CD8-positive, alpha-beta memory T cell (primary cell): ENCODE measurements around the gene MFAP3L. TPM values are rescaled to one million over a fixed set of nuclear protein-coding genes. Genes with fewer than 3 reads are reported as not detected.

Experiments used
- CTCF ChIA-PET: fragments of 350-600 bp; sonication (Branson Sonifier 250); formaldehyde crosslinking; loops from one replicate; lab custom pipeline; 2021; ENCODE audit warnings: antibody characterized with exemption; lab: Charles Lee
- POLR2A ChIA-PET: fragments of 350-600 bp; sonication (Branson Sonifier 250); formaldehyde crosslinking; loops from one replicate; lab custom pipeline; 2021; ENCODE audit warnings: antibody characterized with exemption; lab: Charles Lee
- DNase-seq, 5 donors: peaks; one replicate each; pipeline versions ENCODE4 v3.0.0 to v3.0.0-alpha.2; 2020 to 2022; ENCODE audit warnings: mixed read lengths in 1 of 5
- H3K27ac ChIP-seq: one replicate; pipeline ENCODE4 v1.7.0; 2013; ENCODE audit warnings: low read depth, mild to moderate bottlenecking, low read length, moderate library complexity
- H3K27me3 ChIP-seq: 2 replicates; pipeline ENCODE4 v1.7.0; 2013; ENCODE audit warnings: low read length, mild to moderate bottlenecking; ENCODE audit not compliant: insufficient read depth, poor library complexity, severe bottlenecking
- H3K36me3 ChIP-seq: 2 replicates; pipeline ENCODE4 v1.7.0; 2013; ENCODE audit warnings: mild to moderate bottlenecking, low read length, moderate library complexity; ENCODE audit not compliant: insufficient read depth
- H3K4me1 ChIP-seq: 2 replicates; pipeline ENCODE4 v1.7.0; 2013; ENCODE audit warnings: mild to moderate bottlenecking, low read length, moderate library complexity; ENCODE audit not compliant: insufficient read depth
- H3K4me3 ChIP-seq: 2 replicates; pipeline ENCODE4 v1.7.0; 2013; ENCODE audit warnings: mild to moderate bottlenecking, low read length
- H3K9me3 ChIP-seq: 2 replicates; pipeline ENCODE4 v1.7.0; 2013; ENCODE audit warnings: mild to moderate bottlenecking, low read length
- H3K27ac Mint-ChIP-seq, 8 donors: one replicate each; pipeline ENCODE4 v1.8.0; 2020 to 2021; ENCODE audit warnings: mixed read lengths in 8 of 8, mild to moderate bottlenecking in 6 of 8, inconsistent platforms in 3 of 8, moderate library complexity in 3 of 8
- H3K27me3 Mint-ChIP-seq, 2 donors: one replicate each; pipeline ENCODE4 v1.8.0; 2020 to 2021; ENCODE audit warnings: mixed read lengths in 2 of 2, mild to moderate bottlenecking in 1 of 2, moderate library complexity in 1 of 2
- H3K36me3 Mint-ChIP-seq, 3 donors: one replicate each; pipeline ENCODE4 v1.8.0; 2020 to 2021; ENCODE audit warnings: mixed read lengths in 3 of 3, inconsistent platforms in 1 of 3, mild to moderate bottlenecking in 1 of 3
- H3K4me1 Mint-ChIP-seq, 3 donors: one replicate each; pipeline ENCODE4 v1.8.0; 2020 to 2021; ENCODE audit warnings: mixed read lengths in 3 of 3, inconsistent platforms in 1 of 3, mild to moderate bottlenecking in 1 of 3
- H3K4me3 Mint-ChIP-seq, 7 donors: one replicate each; pipeline ENCODE4 v1.8.0; 2020 to 2021; ENCODE audit warnings: mixed read lengths in 7 of 7, mild to moderate bottlenecking in 6 of 7, moderate library complexity in 4 of 7, inconsistent platforms in 2 of 7
- H3K9me3 Mint-ChIP-seq, 5 donors: one replicate each; pipeline ENCODE4 v1.8.0; 2020 to 2022; ENCODE audit warnings: mixed read lengths in 5 of 5, mild to moderate bottlenecking in 3 of 5, moderate library complexity in 2 of 5, inconsistent platforms in 1 of 5
- polyA plus RNA-seq: library from polyadenylated mRNA; unstranded; fragments of 300-500 nt; fragmentation: Illumina TruSeq; gene quantifications from one replicate; pipeline ENCODE4 v1.2.3, GENCODE V29; 2021
- total RNA-seq, 2 experiments: library from RNA; stranded (reverse); gene quantifications; one replicate each; pipeline ENCODE4 v1.2.3, GENCODE V29; 2021

Gene MFAP3L
- total and polyA plus RNA-seq, 3 experiments from 2014 or later, result 0.10 to 3.3 (median 3.0) TPM

DNA sequence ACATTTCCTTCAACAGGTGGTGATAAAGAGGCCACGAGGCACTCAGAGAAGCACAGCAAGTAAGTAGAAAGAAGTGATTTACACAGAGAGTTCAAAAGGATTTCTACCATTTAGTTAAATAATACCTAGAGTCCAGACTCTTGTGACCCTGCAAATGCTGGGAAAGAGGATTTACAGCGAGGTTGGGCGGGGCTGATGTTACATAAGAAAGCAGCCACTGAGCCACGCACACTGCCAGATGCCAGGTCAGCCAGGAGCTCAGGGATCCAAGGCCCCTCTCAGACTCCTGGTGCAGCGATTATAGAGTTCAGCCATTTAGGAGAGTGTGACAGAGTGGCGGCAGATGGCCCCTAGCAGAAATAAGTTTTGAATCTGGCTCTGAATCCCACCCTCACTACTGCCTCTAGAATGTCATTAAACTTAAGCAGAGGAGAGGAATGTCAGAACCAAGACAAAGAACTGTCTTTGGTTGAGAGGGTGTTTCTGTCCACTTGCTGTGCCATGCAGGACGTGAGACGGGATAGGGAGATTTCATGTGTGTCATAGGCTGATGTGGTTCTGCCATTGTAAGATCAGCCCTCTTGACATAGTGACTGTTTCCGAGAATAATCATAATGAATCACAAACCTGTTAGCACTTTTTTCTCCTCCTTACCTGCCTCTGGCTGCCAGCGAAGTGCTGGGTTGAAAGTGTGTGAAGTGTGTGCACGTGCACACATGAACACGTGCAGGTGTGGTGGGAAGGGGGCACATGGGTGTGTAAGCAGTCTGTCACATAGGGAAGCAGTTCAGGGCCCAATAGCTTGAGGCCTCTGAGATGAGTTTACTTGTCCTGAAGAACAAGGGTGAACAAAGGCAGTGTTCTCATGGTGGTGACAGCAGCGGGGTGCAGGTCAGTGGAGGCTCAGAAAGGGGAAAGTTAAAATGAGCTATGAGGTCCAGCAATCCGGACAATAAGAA is 50.1 kb downstream of the MFAP3L start:
- DNase-seq, result no peak
- Mint-ChIP-seq H3K9me3 (no peaks in the 10 kb centered on the region), H3K27me3 (peaks cover 17 to 51% of the 10 kb centered on the region in 2 donors), H3K36me3 (peaks cover 0 to 2% (median 0%) of the 10 kb centered on the region in 3 donors), H3K4me1 (no peaks in the 10 kb centered on the region), H3K27ac (no peak overlapping the region), H3K4me3 (no peak overlapping the region)
- Histone ChIP-seq H3K4me1 (no peaks in the 10 kb centered on the region), H3K9me3 (no peaks in the 10 kb centered on the region), H3K4me3 (no peak overlapping the region), H3K36me3 (no peaks in the 10 kb centered on the region), H3K27ac (no peak overlapping the region), H3K27me3 (no peaks in the 10 kb centered on the region)
- CTCF ChIA-PET, result no interaction called here
- POLR2A ChIA-PET, result no interaction called here

DNA sequence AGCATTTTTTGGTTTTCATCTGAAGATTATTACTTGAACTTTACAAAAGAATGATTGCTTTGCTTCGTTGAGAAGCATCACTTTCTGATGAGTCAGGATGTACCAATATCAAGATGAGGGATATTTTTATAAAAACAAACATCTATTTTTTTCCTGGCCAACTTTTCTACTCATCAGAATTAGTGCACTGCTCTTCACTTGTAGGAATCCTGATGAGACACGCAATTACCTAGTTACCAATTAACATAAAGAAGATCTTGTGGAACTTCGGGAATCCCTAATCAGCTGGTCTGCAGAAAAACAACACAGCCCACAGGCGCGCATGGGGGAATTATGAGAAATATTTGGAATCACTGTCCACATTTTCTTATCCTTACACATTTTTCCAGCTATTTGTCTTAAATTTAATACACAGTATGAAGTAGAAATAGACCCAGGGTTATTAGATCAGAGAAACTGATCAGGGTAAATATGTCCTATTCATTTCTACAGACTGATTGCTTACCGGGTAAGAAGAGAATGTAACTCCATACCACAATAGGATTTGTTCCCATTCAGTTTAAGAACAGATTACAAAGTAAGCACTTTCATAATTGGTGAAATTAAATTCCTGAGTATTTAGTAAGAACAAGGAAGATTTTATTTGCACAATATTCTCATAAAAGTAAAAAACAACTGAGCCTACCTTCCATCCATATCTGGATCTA is 50.9 kb downstream of the MFAP3L start:
- Histone ChIP-seq H3K27me3 (no peaks in the 10 kb centered on the region), H3K4me3 (no peak overlapping the region), H3K27ac (no peak overlapping the region), H3K9me3 (no peaks in the 10 kb centered on the region), H3K4me1 (no peaks in the 10 kb centered on the region), H3K36me3 (no peaks in the 10 kb centered on the region)
- Mint-ChIP-seq H3K4me1 (no peaks in the 10 kb centered on the region), H3K4me3 (no peak overlapping the region), H3K27me3 (peaks cover 14 to 47% of the 10 kb centered on the region in 2 donors), H3K27ac (no peak overlapping the region), H3K9me3 (no peaks in the 10 kb centered on the region), H3K36me3 (peaks cover 0 to 2% (median 0%) of the 10 kb centered on the region in 3 donors)
- ChIA-PET POLR2A (no interaction called here), CTCF (no interaction called here)
- no peak for DNase-seq

DNA sequence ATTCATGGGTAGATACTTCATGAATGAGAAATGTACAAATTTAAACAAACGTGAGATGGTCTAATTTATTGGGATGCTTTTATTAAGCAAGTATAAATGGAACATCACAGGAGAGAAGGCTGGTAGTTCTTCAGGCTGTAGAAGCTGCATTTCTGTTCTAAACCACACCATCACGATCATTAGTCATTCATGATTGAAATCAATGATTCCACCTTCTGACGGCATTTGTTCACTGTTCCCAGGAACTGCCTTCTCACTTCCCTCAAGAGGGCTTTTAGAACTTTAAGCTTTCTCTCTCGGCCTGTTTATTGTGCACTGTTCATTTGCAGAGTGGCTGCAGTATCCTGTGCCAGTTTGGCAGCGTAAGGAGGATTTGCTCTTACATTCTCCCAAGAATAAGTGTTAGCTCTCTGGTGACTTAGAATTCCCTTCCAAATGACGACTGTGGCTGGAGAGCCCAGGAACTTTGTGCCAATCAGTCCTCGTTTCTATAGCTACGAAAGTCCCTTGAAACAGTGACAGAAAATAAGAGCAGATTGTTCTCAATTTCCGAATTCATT is 54.7 kb downstream of the MFAP3L start:
- Mint-ChIP-seq H3K4me1 (no peaks in the 10 kb centered on the region), H3K9me3 (no peaks in the 10 kb centered on the region), H3K27me3 (peaks cover 14 to 27% of the 10 kb centered on the region in 2 donors), H3K27ac (no peak overlapping the region), H3K4me3 (no peak overlapping the region), H3K36me3 (peaks cover 0 to 2% (median 0%) of the 10 kb centered on the region in 3 donors)
- CTCF ChIA-PET, result no interaction called here
- Histone ChIP-seq H3K36me3 (no peaks in the 10 kb centered on the region), H3K4me1 (no peaks in the 10 kb centered on the region), H3K27me3 (no peaks in the 10 kb centered on the region), H3K4me3 (no peak overlapping the region), H3K9me3 (no peaks in the 10 kb centered on the region), H3K27ac (no peak overlapping the region)
- POLR2A ChIA-PET, result no interaction called here
- DNase-seq, result no peak

DNA sequence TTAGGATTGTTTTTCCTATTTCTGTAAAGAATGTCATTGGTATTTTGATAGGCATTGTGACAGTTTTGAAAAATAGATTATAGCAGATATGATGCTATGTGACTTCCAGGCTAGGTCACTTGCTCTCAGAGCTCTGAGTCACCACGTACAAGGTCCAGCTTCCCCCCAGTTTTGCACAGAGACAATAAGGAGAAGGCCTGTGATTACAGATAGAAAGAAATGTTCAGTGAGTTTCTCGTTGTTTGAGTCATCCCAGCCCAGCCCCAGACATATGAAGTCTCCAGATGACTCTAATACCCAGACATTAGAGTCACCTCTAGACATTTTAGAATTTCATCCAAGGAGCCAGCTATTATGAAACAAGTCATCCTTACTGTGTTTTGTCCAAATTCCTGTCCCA is 57.2 kb downstream of the MFAP3L start:
- no peaks in the 10 kb centered on the region for H3K36me3 Mint-ChIP-seq
- H3K9me3 Mint-ChIP-seq, result no peaks in the 10 kb centered on the region
- H3K27ac Mint-ChIP-seq, result no peak overlapping the region
- peaks cover 5 to 10% of the 10 kb centered on the region in 2 donors for H3K27me3 Mint-ChIP-seq
- H3K4me3 Mint-ChIP-seq, result no peak overlapping the region
- no peak for DNase-seq
- ChIA-PET CTCF (no interaction called here), POLR2A (no interaction called here)
- no peaks in the 10 kb centered on the region for H3K4me1 Mint-ChIP-seq
- Histone ChIP-seq H3K9me3 (no peaks in the 10 kb centered on the region), H3K27me3 (no peaks in the 10 kb centered on the region), H3K4me1 (no peaks in the 10 kb centered on the region), H3K36me3 (no peaks in the 10 kb centered on the region), H3K27ac (no peak overlapping the region), H3K4me3 (no peak overlapping the region)

DNA sequence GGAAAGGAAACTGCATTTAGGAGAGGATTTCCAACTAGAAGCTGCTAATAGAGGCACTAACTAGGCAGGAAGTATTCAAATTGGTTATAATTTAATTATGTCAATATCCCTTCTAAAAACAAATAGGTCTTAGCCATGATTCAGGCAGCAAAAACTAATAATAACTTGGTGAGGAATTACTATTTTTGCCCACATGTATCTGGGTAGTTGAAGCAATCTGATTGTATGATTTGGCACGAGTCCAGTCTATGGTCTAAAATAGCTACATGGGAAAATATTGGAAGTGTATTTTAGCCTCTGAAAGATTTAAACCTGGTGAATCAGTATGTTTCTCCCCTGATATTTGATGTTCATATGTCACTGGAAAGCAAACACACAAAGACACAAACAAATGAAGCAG is 62.2 kb downstream of the MFAP3L start:
- Mint-ChIP-seq H3K36me3 (no peaks in the 10 kb centered on the region), H3K4me1 (no peaks in the 10 kb centered on the region)
- CTCF ChIA-PET, result no interaction called here

DNA sequence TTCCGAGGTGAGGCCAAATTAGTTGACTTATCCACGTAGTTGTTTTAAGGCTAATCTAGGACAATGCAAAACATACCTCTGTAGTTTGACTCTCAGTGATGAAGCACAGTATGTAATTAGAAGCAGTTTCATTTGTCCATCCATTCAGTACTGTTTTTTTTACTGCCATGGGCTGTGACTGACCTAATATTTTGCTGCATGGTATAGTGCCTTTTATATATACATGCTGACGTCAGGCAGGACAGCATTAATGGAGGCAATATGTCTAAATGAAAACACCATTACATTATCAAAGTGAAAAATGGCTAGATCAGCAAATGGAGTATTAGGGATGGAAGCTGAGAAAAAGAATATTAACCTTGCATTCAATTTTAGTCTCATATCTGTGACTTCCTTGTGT is 66.9 kb downstream of the MFAP3L start:
- Mint-ChIP-seq H3K4me1 (no peaks in the 10 kb centered on the region), H3K9me3 (peaks cover 0 to 4% (median 3%) of the 10 kb centered on the region in 5 donors)
- CTCF ChIA-PET, result no interaction called here

More for the DNA sequence above, 62.2 kb downstream of the MFAP3L start:
- H3K4me3 Mint-ChIP-seq, result no peak overlapping the region
- Histone ChIP-seq H3K27ac (no peak overlapping the region), H3K9me3 (no peaks in the 10 kb centered on the region), H3K27me3 (no peaks in the 10 kb centered on the region), H3K4me1 (no peaks in the 10 kb centered on the region), H3K4me3 (no peak overlapping the region), H3K36me3 (no peaks in the 10 kb centered on the region)
- no peak overlapping the region for H3K27ac Mint-ChIP-seq
- POLR2A ChIA-PET, result no interaction called here
- no peak for DNase-seq
- H3K9me3 Mint-ChIP-seq, result peaks cover 0 to 4% (median 3%) of the 10 kb centered on the region in 5 donors
- H3K27me3 Mint-ChIP-seq, result peaks cover 2 to 8% of the 10 kb centered on the region in 2 donors

DNA sequence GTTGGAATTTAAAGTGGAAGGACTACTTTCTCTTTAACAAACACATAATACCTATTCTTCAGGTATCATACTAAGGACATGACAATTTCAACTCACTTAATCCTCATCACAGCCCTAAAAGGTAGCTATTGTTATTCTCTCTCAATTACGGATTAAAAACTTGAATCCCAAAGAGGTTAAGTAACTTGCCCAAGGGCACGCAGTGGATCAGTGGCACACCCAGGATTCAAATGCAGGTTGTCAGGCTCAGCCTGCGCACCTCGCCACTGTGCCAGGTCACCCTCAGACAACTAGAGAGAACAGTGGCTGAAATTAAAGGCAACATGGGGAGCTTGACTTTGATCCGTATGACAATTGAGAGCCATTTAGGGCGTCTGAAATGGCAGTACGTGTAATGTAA is 67.6 kb downstream of the MFAP3L start:
- H3K9me3 Mint-ChIP-seq, result peaks cover 0 to 4% (median 3%) of the 10 kb centered on the region in 5 donors
- Histone ChIP-seq H3K36me3 (no peaks in the 10 kb centered on the region), H3K9me3 (no peaks in the 10 kb centered on the region), H3K4me1 (no peaks in the 10 kb centered on the region), H3K27me3 (no peaks in the 10 kb centered on the region), H3K4me3 (no peak overlapping the region), H3K27ac (no peak overlapping the region)
- POLR2A ChIA-PET, result no interaction called here
- DNase-seq, result no peak
- H3K27ac Mint-ChIP-seq, result no peak overlapping the region
- no peaks in the 10 kb centered on the region for H3K4me1 Mint-ChIP-seq
- peaks cover 3 to 29% of the 10 kb centered on the region in 2 donors for H3K27me3 Mint-ChIP-seq
- no peaks in the 10 kb centered on the region for H3K36me3 Mint-ChIP-seq
- no peak overlapping the region for H3K4me3 Mint-ChIP-seq
- CTCF ChIA-PET, result no interaction called here

More for the DNA sequence above, 66.9 kb downstream of the MFAP3L start:
- Mint-ChIP-seq H3K27me3 (peaks cover 2 to 25% of the 10 kb centered on the region in 2 donors), H3K4me3 (no peak overlapping the region), H3K27ac (no peak overlapping the region), H3K36me3 (no peaks in the 10 kb centered on the region)
- H3K36me3 ChIP-seq, result no peaks in the 10 kb centered on the region
- no peak overlapping the region for H3K4me3 ChIP-seq
- no peak for DNase-seq
- POLR2A ChIA-PET, result no interaction called here
- no peaks in the 10 kb centered on the region for H3K9me3 ChIP-seq
- no peak overlapping the region for H3K27ac ChIP-seq
- no peaks in the 10 kb centered on the region for H3K4me1 ChIP-seq
- H3K27me3 ChIP-seq, result no peaks in the 10 kb centered on the region

DNA sequence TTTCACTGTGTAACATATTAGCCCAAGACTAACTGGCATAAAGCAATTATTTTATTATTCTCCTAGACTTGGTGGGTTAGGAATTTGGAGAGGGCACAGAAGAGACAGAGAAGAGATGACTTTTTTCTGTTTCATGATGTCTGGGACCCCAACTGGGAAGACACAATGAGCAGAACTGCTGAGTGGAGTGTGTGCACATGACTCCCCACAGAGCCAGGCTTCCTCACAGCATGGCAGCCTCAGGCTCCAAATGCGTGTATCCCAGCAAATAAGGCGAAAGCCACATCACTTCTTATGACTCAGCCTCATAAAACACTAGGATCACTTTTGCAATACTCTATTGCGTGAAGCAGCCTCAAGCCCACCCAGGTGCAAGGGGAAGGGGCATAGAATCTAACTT is 68.4 kb downstream of the MFAP3L start:
- no peaks in the 10 kb centered on the region for H3K9me3 ChIP-seq
- H3K27ac ChIP-seq, result no peak overlapping the region
- H3K27me3 Mint-ChIP-seq, result peaks cover 6 to 33% of the 10 kb centered on the region in 2 donors
- H3K4me3 ChIP-seq, result no peak overlapping the region
- H3K27ac Mint-ChIP-seq, result no peak overlapping the region
- no peaks in the 10 kb centered on the region for H3K4me1 ChIP-seq
- POLR2A ChIA-PET, result no interaction called here
- peaks cover 0 to 4% (median 3%) of the 10 kb centered on the region in 5 donors for H3K9me3 Mint-ChIP-seq
- H3K36me3 Mint-ChIP-seq, result no peaks in the 10 kb centered on the region
- no peaks in the 10 kb centered on the region for H3K4me1 Mint-ChIP-seq
- H3K36me3 ChIP-seq, result no peaks in the 10 kb centered on the region
- CTCF ChIA-PET, result no interaction called here
- no peaks in the 10 kb centered on the region for H3K27me3 ChIP-seq
- DNase-seq, result no peak
- no peak overlapping the region for H3K4me3 Mint-ChIP-seq
